Natural killer cell (primary cell): Measurements from ENCODE around the gene CWF19L2. TPM values are rescaled to one million over a fixed set of nuclear protein-coding genes. Genes with fewer than 3 reads are reported as not detected.

Experiments
- ATAC-seq, 3 donors: fragments of 150-1000 bp in 2 of 3; fragments of 200-7000 bp in 1 of 3; cut with Tn5 transposase; 1 replicate in 1 of 3; 2 replicates in 2 of 3; pipeline ENCODE4 v1.10.0; 2021; ENCODE audit warnings: mild to moderate bottlenecking in 2 of 3, moderate library complexity in 2 of 3
- DNase-seq, 2 donors: peaks; one replicate each; pipeline versions ENCODE4 v3.0.0 to v3.0.0-alpha.2; 2013 to 2021; ENCODE audit warnings: mixed read lengths in 1 of 2
- H3K27ac ChIP-seq: one replicate; pipeline ENCODE4 v1.5.1; 2013; ENCODE audit warnings: mild to moderate bottlenecking, low read length
- H3K27me3 ChIP-seq: one replicate; pipeline ENCODE4 v1.6.1; 2013; ENCODE audit warnings: low read length; ENCODE audit not compliant: control insufficient read depth, insufficient read depth
- H3K36me3 ChIP-seq: one replicate; pipeline ENCODE4 v1.6.1; 2013; ENCODE audit warnings: low read length; ENCODE audit not compliant: control insufficient read depth, insufficient read depth
- H3K4me1 ChIP-seq: one replicate; pipeline ENCODE4 v1.6.1; 2013; ENCODE audit warnings: low read length; ENCODE audit not compliant: control insufficient read depth, insufficient read depth
- H3K4me3 ChIP-seq: one replicate; pipeline ENCODE4 v1.5.1; 2013; ENCODE audit warnings: low read length
- H3K9me3 ChIP-seq: one replicate; pipeline ENCODE4 v1.6.1; 2013; ENCODE audit warnings: low read length; ENCODE audit not compliant: control insufficient read depth, insufficient read depth
- H3K27ac Mint-ChIP-seq, 2 donors: one replicate each; pipeline ENCODE4 v1.8.0; 2022; ENCODE audit warnings: mild to moderate bottlenecking in 2 of 2, mixed read lengths in 2 of 2, moderate library complexity in 1 of 2
- H3K27me3 Mint-ChIP-seq, 2 donors: one replicate each; pipeline ENCODE4 v1.8.0; 2022; ENCODE audit warnings: low read depth in 2 of 2, mixed read lengths in 2 of 2
- H3K36me3 Mint-ChIP-seq: one replicate; pipeline ENCODE4 v1.8.0; 2022; ENCODE audit warnings: mixed read lengths
- H3K4me1 Mint-ChIP-seq, 2 donors: one replicate each; pipeline ENCODE4 v1.8.0; 2022; ENCODE audit warnings: mixed read lengths in 2 of 2
- H3K4me3 Mint-ChIP-seq: one replicate; pipeline ENCODE4 v1.8.0; 2022; ENCODE audit warnings: mild to moderate bottlenecking, moderate library complexity, mixed read lengths
- H3K9me3 Mint-ChIP-seq, 2 donors: one replicate each; pipeline ENCODE4 v1.8.0; 2022; ENCODE audit warnings: mixed read lengths in 2 of 2
- WGBS: methylation state at CpG from one replicate; pipeline ENCODE4 v1.1.7; 2013; ENCODE audit warnings: missing lambda C conversion rate; ENCODE audit not compliant: insufficient coverage; 5-methylcytosine and 5-hydroxymethylcytosine counted together
- intact Hi-C: fragments of 100-400 bp; cut with micrococcal nuclease; formaldehyde crosslinking; loops from one replicate; pipeline ENCODE4 v1.14.2; 2022
- total RNA-seq, 4 donors: library from RNA; stranded (reverse); fragments of 120-200 nt in 1 of 4; gene quantifications; one replicate each; pipeline versions ENCODE4 v1.2.3 to v1.2.4, GENCODE V29; 2013 to 2022
- TF ChIP-seq, protein P1 (sequence below): fragments of 200-600 bp; IDR thresholded peaks from one replicate; pipeline ENCODE4 v1.8.0; 2022; ENCODE audit warnings: antibody characterized with exemption

The CWF19L2 gene
- total RNA-seq, 3 donors from 2014 or later (not counting 1 experiment from before 2014, with no cell fraction given): 25.8 to 34.8 (median 28.0) TPM

DNA sequence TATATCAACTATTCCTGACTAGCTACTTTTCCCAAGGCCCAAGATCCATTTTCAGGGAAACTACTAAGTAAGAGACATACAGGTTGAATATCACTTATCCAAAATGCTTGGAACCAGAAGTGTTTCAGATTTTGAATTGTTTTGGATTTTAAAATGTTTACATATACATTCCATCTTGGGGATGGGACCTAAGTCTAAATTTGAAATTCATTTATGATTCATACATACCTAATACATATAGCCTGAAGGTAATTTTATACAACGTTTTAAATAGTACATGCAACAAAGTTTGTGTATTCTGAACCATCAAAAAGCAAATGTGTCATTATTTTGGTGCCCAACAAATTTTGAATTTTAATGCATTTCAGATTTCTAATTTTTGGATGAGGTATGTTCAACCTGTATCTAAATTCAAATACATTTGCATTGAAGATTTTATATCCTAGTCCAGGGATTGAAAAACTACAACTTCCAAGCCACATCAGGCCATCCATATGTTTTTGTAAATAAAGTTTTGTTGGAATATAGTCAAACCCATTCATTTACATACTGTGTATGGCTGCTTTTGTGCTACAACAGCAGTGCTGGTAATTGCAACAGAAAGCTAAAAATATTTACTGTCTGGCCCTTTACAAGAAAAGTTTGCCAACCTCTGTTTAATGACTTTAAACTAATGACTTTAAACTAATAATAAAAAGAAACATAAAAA lies 73.3 kb downstream of the CWF19L2 start:
- no peak overlapping the region for H3K27ac Mint-ChIP-seq
- H3K27me3 Mint-ChIP-seq: no peaks in the 10 kb centered on the region

DNA sequence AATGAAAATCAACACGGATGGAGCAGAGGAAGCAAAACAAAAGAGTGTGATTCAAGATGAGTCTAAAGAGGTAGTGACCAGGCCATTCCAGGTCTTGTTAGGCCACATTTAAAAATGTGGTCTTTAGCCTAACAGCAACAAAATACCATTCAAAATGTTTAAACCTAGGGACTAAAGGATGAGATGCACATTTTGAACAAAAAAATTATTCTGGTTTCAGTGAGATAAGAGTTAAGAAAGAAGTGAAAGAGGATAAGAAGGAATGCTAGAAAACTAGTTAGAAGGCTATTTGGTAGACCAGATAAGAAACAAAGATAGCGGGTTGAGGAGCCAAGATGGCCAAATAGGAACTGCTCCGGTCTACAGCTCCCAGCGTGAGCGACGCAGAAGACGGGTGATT lies 85.2 kb downstream of the CWF19L2 start:
- no peaks in the 10 kb centered on the region for H3K36me3 Mint-ChIP-seq
- Histone ChIP-seq H3K4me1 (no peaks in the 10 kb centered on the region), H3K27ac (no peak overlapping the region), H3K4me3 (no peak overlapping the region), H3K27me3 (no peaks in the 10 kb centered on the region), H3K9me3 (no peaks in the 10 kb centered on the region), H3K36me3 (no peaks in the 10 kb centered on the region)
- WGBS: 99% methylated on average over 7 of the region's 7 CpGs
- H3K27ac Mint-ChIP-seq: no peak overlapping the region
- peaks cover 0 to 10% of the 10 kb centered on the region in 2 donors for H3K4me1 Mint-ChIP-seq
- DNase-seq: no peak
- no peaks in the 10 kb centered on the region for H3K9me3 Mint-ChIP-seq
- no peak overlapping the region for H3K4me3 Mint-ChIP-seq
- TF ChIP-seq, protein P1, sequence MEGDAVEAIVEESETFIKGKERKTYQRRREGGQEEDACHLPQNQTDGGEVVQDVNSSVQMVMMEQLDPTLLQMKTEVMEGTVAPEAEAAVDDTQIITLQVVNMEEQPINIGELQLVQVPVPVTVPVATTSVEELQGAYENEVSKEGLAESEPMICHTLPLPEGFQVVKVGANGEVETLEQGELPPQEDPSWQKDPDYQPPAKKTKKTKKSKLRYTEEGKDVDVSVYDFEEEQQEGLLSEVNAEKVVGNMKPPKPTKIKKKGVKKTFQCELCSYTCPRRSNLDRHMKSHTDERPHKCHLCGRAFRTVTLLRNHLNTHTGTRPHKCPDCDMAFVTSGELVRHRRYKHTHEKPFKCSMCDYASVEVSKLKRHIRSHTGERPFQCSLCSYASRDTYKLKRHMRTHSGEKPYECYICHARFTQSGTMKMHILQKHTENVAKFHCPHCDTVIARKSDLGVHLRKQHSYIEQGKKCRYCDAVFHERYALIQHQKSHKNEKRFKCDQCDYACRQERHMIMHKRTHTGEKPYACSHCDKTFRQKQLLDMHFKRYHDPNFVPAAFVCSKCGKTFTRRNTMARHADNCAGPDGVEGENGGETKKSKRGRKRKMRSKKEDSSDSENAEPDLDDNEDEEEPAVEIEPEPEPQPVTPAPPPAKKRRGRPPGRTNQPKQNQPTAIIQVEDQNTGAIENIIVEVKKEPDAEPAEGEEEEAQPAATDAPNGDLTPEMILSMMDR: no peak
- no peak for ATAC-seq
- H3K27me3 Mint-ChIP-seq: no peaks in the 10 kb centered on the region
- intact Hi-C loops: no loop called here

More for the DNA sequence above, 73.3 kb downstream of the CWF19L2 start:
- H3K4me1 Mint-ChIP-seq: peaks cover 9 to 12% of the 10 kb centered on the region in 2 donors
- ATAC-seq (no peak), DNase-seq (no peak)
- no peak overlapping the region for H3K4me3 Mint-ChIP-seq
- no peaks in the 10 kb centered on the region for H3K36me3 Mint-ChIP-seq
- no peaks in the 10 kb centered on the region for H3K4me1 ChIP-seq
- WGBS: 80% methylated on average over 1 of the region's 1 CpG
- no peaks in the 10 kb centered on the region for H3K27me3 ChIP-seq
- TF ChIP-seq, protein P1: no peak
- H3K4me3 ChIP-seq: no peak overlapping the region
- H3K9me3 ChIP-seq: no peaks in the 10 kb centered on the region
- no peaks in the 10 kb centered on the region for H3K9me3 Mint-ChIP-seq
- H3K27ac ChIP-seq: no peak overlapping the region
- peaks cover 19% of the 10 kb centered on the region for H3K36me3 ChIP-seq
- intact Hi-C loops: no loop called here

DNA sequence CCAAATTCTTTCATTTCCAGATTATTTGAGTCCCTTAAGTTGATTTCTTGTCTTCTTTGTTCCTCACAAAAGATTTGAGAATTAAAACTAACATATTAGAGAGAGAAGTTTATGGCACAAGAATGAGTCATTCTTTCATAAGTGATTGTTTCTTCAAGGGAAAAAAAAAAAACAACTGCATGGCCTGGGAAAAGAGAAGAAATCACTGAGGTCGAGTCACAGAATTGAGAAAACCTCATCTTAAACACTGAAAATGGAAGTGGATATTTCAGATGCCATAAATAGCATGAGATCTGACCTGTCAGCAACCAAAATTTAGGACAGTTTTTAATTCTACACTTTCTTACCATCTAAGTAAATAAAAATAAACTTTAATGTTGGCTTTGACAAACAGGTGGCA lies 87.2 kb downstream of the CWF19L2 start:
- Mint-ChIP-seq H3K36me3 (no peaks in the 10 kb centered on the region), H3K4me3 (no peak overlapping the region)
- ATAC-seq: no peak

More for the DNA sequence above, 87.2 kb downstream of the CWF19L2 start:
- no peaks in the 10 kb centered on the region for H3K36me3 ChIP-seq
- no peaks in the 10 kb centered on the region for H3K4me1 ChIP-seq
- no peaks in the 10 kb centered on the region for H3K9me3 ChIP-seq
- DNase-seq: no peak
- peak overlapping the region in 1 of 2 donors; percentile 9 for H3K27ac Mint-ChIP-seq
- H3K4me1 Mint-ChIP-seq: peaks cover 0 to 10% of the 10 kb centered on the region in 2 donors
- H3K4me3 ChIP-seq: no peak overlapping the region
- H3K9me3 Mint-ChIP-seq: no peaks in the 10 kb centered on the region
- intact Hi-C loops: no loop called here
- H3K27ac ChIP-seq: no peak overlapping the region
- H3K27me3 Mint-ChIP-seq: no peaks in the 10 kb centered on the region
- no peaks in the 10 kb centered on the region for H3K27me3 ChIP-seq
- 63% methylated on average over 1 of the region's 1 CpG for WGBS
- TF ChIP-seq, protein P1: no peak
